Psoas muscle (tissue), 8 donors: Measurements from ENCODE around the gene CENPO. TPM values are rescaled to one million over a fixed set of nuclear protein-coding genes. Genes with fewer than 3 reads are reported as not detected.

Source experiments
- ATAC-seq, 4 donors: fragments of 200-7000 bp; cut with Tn5 transposase; one replicate each; pipeline ENCODE4 v1.9.1; 2020; ENCODE audit warnings: moderate library complexity in 3 of 4, mild to moderate bottlenecking in 2 of 4
- DNase-seq, 2 donors: peaks; one replicate each; pipeline ENCODE4 v3.0.0-alpha.2; 2020
- H3K27ac ChIP-seq: fragments of 200-600 bp; one replicate; pipeline ENCODE4 v1.8.0; 2022
- H3K27me3 ChIP-seq, 3 donors: fragments of 200-600 bp in 1 of 3; one replicate each; pipeline versions ENCODE4 v1.6.1 to v1.8.0; 2013 to 2022; ENCODE audit warnings: low read length in 2 of 3, mild to moderate bottlenecking in 2 of 3, moderate library complexity in 1 of 3; ENCODE audit not compliant: insufficient read depth in 3 of 3
- H3K36me3 ChIP-seq, 2 donors: fragments of 200-600 bp in 1 of 2; one replicate each; pipeline versions ENCODE4 v1.6.1 to v1.8.0; 2013 to 2022; ENCODE audit warnings: low read depth in 1 of 2, mild to moderate bottlenecking in 1 of 2, moderate library complexity in 1 of 2; ENCODE audit not compliant: insufficient read depth in 1 of 2
- H3K4me1 ChIP-seq: fragments of 200-600 bp; one replicate; pipeline ENCODE4 v1.8.0; 2022
- H3K4me3 ChIP-seq: fragments of 200-600 bp; one replicate; pipeline ENCODE4 v1.8.0; 2022; ENCODE audit warnings: mild to moderate bottlenecking
- H3K9me3 ChIP-seq: fragments of 200-600 bp; one replicate; pipeline ENCODE4 v1.8.0; 2022
- CTCF ChIP-seq: fragments of 200-600 bp; IDR thresholded peaks from one replicate; pipeline ENCODE4 v1.8.0; 2022; ENCODE audit warnings: antibody characterized with exemption
- WGBS, 3 donors: extraction: QIAGEN DNeasy Blood & Tissue Kit; methylation state at CpG; one replicate each; pipeline versions ENCODE4 v1.1.6 to v1.1.7; 2013; 5-methylcytosine and 5-hydroxymethylcytosine counted together
- intact Hi-C, 2 donors: fragments of 100-400 bp; cut with DNase I; formaldehyde crosslinking; loops; one replicate each; pipeline versions ENCODE4 v1.11.0 to v1.14.2; 2022
- polyA plus RNA-seq, 3 donors: library from polyadenylated mRNA; stranded (reverse); fragments of 200-250 nt; gene quantifications; one replicate each; pipeline ENCODE4 v1.2.3, GENCODE V29; 2013
- total RNA-seq, 4 donors: library from RNA; stranded (reverse); fragmentation: NEBNext Ultra II Directional in 2 of 4; extraction: Animal tissue kit (Norgen Biotek cat#: 25700) in 2 of 4; gene quantifications; one replicate each; pipeline versions ENCODE4 v1.2.1 to v1.2.4, GENCODE V29; 2021 to 2023
- donor health status: healthy with polysubstance abuse.
- donor health status: DM: no; HTN: no; CAD: no; lungs with moderate emphysema.
- donor health status: Bipolar disorder and iron deficiency.
- donor health status: healthy.
- donor health status: DM: yes; HTN: yes; CAD: no.
- donor health status: DM: no; HTN: no; CAD: no.
- donor health status: DM: no; HTN: no; CAD: no.
- donor health status: DM: yes; HTN: yes; CAD: no.

Gene CENPO
- total and polyA plus RNA-seq, 7 donors = 1.6 to 5.4 (median 2.8) TPM

- Histone ChIP-seq H3K27me3 (no peaks in the 10 kb centered on the region), H3K9me3 (no peaks in the 10 kb centered on the region), H3K27ac (no peak overlapping the region), H3K36me3 (no peaks in the 10 kb centered on the region), H3K4me1 (peaks cover 5% of the 10 kb centered on the region), H3K4me3 (no peak overlapping the region)
- ATAC-seq (no peak), DNase-seq (no peak)
- no peak for TF ChIP-seq CTCF
- WGBS, 3 donors = 49 to 56% (median 51%) methylated on average over 17 of the region's 17 CpGs
- intact Hi-C loops = loop anchor here in 1 of 2 donors (5.0 kb wide), 1 partner anchor 341 kb away; no protein-coding TSS in a partner anchor
Measured at GRCh38 chr2:24828238-24828996, 35.2 kb downstream of the CENPO start.

- 89 to 94% (median 92%) methylated on average over 5 of the region's 5 CpGs for WGBS, 3 donors
- no peak overlapping the region for H3K4me3 ChIP-seq
- ATAC-seq (no peak), DNase-seq (peak in 1 of 2 donors; percentile 25)
- H3K27me3 ChIP-seq = no peaks in the 10 kb centered on the region
- no peak overlapping the region for H3K27ac ChIP-seq
- no peaks in the 10 kb centered on the region for H3K9me3 ChIP-seq
- H3K36me3 ChIP-seq = no peaks in the 10 kb centered on the region
- intact Hi-C loops = no loop called here
- TF ChIP-seq CTCF = no peak
- peaks cover 5% of the 10 kb centered on the region for H3K4me1 ChIP-seq
Measured at GRCh38 chr2:24830351-24830750, 37.1 kb downstream of the CENPO start.

- no peak overlapping the region for H3K4me3 ChIP-seq
- TF ChIP-seq CTCF = no peak
- intact Hi-C loops = no loop called here
- H3K4me1 ChIP-seq = peaks cover 5% of the 10 kb centered on the region
- no peak for ATAC-seq
- H3K27me3 ChIP-seq = no peaks in the 10 kb centered on the region
- H3K36me3 ChIP-seq = no peaks in the 10 kb centered on the region
- no peak overlapping the region for H3K27ac ChIP-seq
- peak in 1 of 2 donors; percentile 41 for DNase-seq
- WGBS, 3 donors = 90 to 92% (median 91%) methylated on average over 11 to 12 of the region's 12 CpGs
- no peaks in the 10 kb centered on the region for H3K9me3 ChIP-seq
Measured at GRCh38 chr2:24830786-24831185, 37.6 kb downstream of the CENPO start.

GRCh38 chr2:24831221-24832072 is 38.2 kb downstream of the CENPO start:
- no peak overlapping the region for H3K27ac ChIP-seq
- DNase-seq (peak in 1 of 2 donors; percentile 28), ATAC-seq (peak in 1 of 4 donors; percentile 9)
- 73 to 85% (median 82%) methylated on average over 13 to 18 of the region's 18 CpGs for WGBS, 3 donors
- H3K4me1 ChIP-seq = peaks cover 5% of the 10 kb centered on the region
- H3K27me3 ChIP-seq = no peaks in the 10 kb centered on the region
- TF ChIP-seq CTCF = no peak
- H3K4me3 ChIP-seq = no peak overlapping the region
- no peaks in the 10 kb centered on the region for H3K36me3 ChIP-seq
- H3K9me3 ChIP-seq = no peaks in the 10 kb centered on the region
- intact Hi-C loops = no loop called here
